Thyroid gland (tissue), 4 donors: ENCODE measurements around the gene RERG.

ENCODE experiments used
- CTCF ChIP-seq, 6 experiments: fragments of 200-600 bp in 3 of 6; fragments of 450-650 bp in 3 of 6; sonication (generic) in 3 of 6; IDR thresholded peaks; one replicate each; pipeline ENCODE4 v1.5.1; 2016 to 2019; ENCODE audit warnings: antibody characterized with exemption in 6 of 6, mild to moderate bottlenecking in 2 of 6, inconsistent platforms in 1 of 6, moderate library complexity in 1 of 6
- POLR2A ChIP-seq, 2 donors: fragments of 450-650 bp; IDR thresholded peaks; one replicate each; pipeline ENCODE4 v1.6.1; 2017; ENCODE audit warnings: antibody characterized with exemption in 2 of 2, mild to moderate bottlenecking in 2 of 2, moderate library complexity in 1 of 2

DNA sequence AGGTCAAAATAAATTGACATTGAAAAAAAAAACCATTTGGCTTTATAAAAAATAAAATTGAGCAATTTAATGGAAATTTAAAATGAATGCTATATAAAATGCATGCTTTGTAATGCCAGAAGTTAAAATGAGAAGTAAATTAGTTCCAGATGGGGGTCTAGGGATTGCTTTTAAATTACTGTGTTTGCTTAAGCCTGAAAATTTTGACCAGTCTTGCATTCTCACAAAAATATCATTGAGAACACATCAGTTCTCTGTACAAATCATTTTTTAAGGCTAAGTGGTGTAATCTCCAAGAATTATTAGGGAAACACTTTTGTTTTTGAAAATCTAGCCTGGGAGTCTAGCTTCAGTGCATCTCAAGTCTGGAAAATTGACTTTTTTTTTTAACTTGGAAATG, 90.7 kb downstream of the RERG start:
- TF ChIP-seq CTCF (IDR thresholded peaks at IDR 0.05) = no peak
- no peak for TF ChIP-seq POLR2A (IDR thresholded peaks at IDR 0.05)
